ENCODE data around the gene RMRP.

Gene RMRP

GRCh38 chr9:35650341-35651158 lies 7.3 kb downstream of the RMRP start, which contains the start of gene SIT1:
Gene SIT1 (minus strand): TSS chr9:35650931. CDS start chr9:35650853, 78 bp downstream.
- TF ChIP-seq POLR2AphosphoS5 (IDR thresholded peaks at IDR 0.05; ENCODE audit: low read depth, low read length) (no peak), TAF1 (IDR thresholded peaks at IDR 0.05; ENCODE audit: borderline replicate concordance, insufficient read depth, low read length) (no peak), REST (IDR thresholded peaks at IDR 0.05; ENCODE audit: insufficient read depth in 1 of 2, low read depth in 2 of 2, low read length in 2 of 2) (no peak)

GRCh38 chr9:35649431-35650340 lies 8.1 kb downstream of the RMRP start:
- no peak for TF ChIP-seq FOXP2 (optimal IDR thresholded peaks at IDR 0.05; ENCODE audit: borderline replicate concordance, extremely low read depth, extremely low read length, insufficient read depth)
- no peak for TF ChIP-seq POLR2AphosphoS5 (IDR thresholded peaks at IDR 0.05; ENCODE audit: low read depth, low read length)
- no peak for TF ChIP-seq REST (IDR thresholded peaks at IDR 0.05; ENCODE audit: insufficient read depth in 1 of 2, low read depth in 2 of 2, low read length in 2 of 2)
- no peak for TF ChIP-seq TAF1 (IDR thresholded peaks at IDR 0.05; ENCODE audit: borderline replicate concordance, insufficient read depth, low read length)
- no peak for TF ChIP-seq SIN3A (IDR thresholded peaks at IDR 0.05; ENCODE audit: borderline replicate concordance, insufficient read depth, low read length)

GRCh38 chr9:35646533-35647265 lies 11.1 kb downstream of the RMRP start:
- TF ChIP-seq TAF1 (IDR thresholded peaks at IDR 0.05; ENCODE audit: borderline replicate concordance, insufficient read depth, low read length) (0 out of 2 replicates have a peak, but pooled peaks have one; percentile 38), FOXP2 (optimal IDR thresholded peaks at IDR 0.05; ENCODE audit: borderline replicate concordance, extremely low read depth, extremely low read length, insufficient read depth) (peak; percentile 63), POLR2AphosphoS5 (IDR thresholded peaks at IDR 0.05; ENCODE audit: low read depth, low read length) (peak; percentile 50; the same call in 1 of the 2 replicates), SIN3A (IDR thresholded peaks at IDR 0.05; ENCODE audit: borderline replicate concordance, insufficient read depth, low read length) (no peak), REST (IDR thresholded peaks at IDR 0.05; ENCODE audit: insufficient read depth in 1 of 2, low read depth in 2 of 2, low read length in 2 of 2) (no peak)

GRCh38 chr9:35646153-35646532 lies 11.7 kb downstream of the RMRP start:
- no peak for TF ChIP-seq FOXP2 (optimal IDR thresholded peaks at IDR 0.05; ENCODE audit: borderline replicate concordance, extremely low read depth, extremely low read length, insufficient read depth)
- TF ChIP-seq TAF1 (IDR thresholded peaks at IDR 0.05; ENCODE audit: borderline replicate concordance, insufficient read depth, low read length), result no peak
- TF ChIP-seq REST (IDR thresholded peaks at IDR 0.05; ENCODE audit: insufficient read depth in 1 of 2, low read depth in 2 of 2, low read length in 2 of 2), result no peak
- TF ChIP-seq SIN3A (IDR thresholded peaks at IDR 0.05; ENCODE audit: borderline replicate concordance, insufficient read depth, low read length), result no peak
- no peak for TF ChIP-seq POLR2AphosphoS5 (IDR thresholded peaks at IDR 0.05; ENCODE audit: low read depth, low read length)

All from PFSK-1 (cell line).